Measurements from ENCODE around the gene TFF1.

Gene TFF1

DNA sequence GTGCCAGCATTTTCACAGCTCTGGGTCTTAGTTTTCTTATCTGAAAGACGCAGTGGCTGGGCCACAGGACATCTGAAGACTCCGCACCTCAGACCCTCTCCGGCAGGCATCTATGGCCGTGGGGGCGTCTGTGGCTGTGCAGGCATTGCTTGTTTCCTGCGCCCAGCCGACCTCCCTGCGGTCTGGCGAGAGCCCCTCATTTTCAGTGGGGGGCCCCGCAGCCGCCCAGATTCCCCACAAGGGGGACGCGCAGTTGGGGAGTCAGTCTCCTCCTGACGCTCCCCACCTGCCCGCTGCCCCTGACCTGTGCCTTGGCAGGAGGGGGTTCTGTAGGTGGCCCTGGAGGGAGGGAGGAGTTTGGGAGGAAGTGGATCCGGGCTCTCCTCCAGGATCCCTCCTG lies 3.5 kb upstream of the TFF1 start:
- H3K18ac ChIP-seq (ENCODE audit: low read length): no peak overlapping the region
- H3K4me2 ChIP-seq (ENCODE audit: low read length): no peak overlapping the region
- no peak overlapping the region for H4K8ac ChIP-seq (ENCODE audit: low read depth, low read length)
- no peaks in the 10 kb centered on the region for H3K36me3 ChIP-seq (ENCODE audit: control insufficient read depth, insufficient read depth, low read length)
- H3K4me1 ChIP-seq (ENCODE audit: control insufficient read depth, low read depth, low read length): no peaks in the 10 kb centered on the region
- no peaks in the 10 kb centered on the region for H3K27me3 ChIP-seq (ENCODE audit: insufficient read depth, low read length, poor library complexity)
- H3K79me1 ChIP-seq (ENCODE audit: low read length): no peaks in the 10 kb centered on the region
- H2BK5ac ChIP-seq (ENCODE audit: low read length): no peak overlapping the region
- no peak overlapping the region for H2BK120ac ChIP-seq (ENCODE audit: low read depth, low read length)
- no peak overlapping the region for H3K9ac ChIP-seq (ENCODE audit: low read length)
- no peak overlapping the region for H3K4ac ChIP-seq (ENCODE audit: low read depth, low read length)
- H3K79me2 ChIP-seq (ENCODE audit: control insufficient read depth, insufficient read depth, low read length): no peaks in the 10 kb centered on the region
- H3K4me3 ChIP-seq (ENCODE audit: low read length): no peak overlapping the region
- H3K23ac ChIP-seq (ENCODE audit: low read length): no peak overlapping the region
- no peak overlapping the region for H3K27ac ChIP-seq (ENCODE audit: low read depth, low read length)
- WGBS (ENCODE audit: extremely low coverage, insufficient coverage, low lambda C conversion rate): no CpG with 5 or more reads among the region's 16 CpGs
- DNase-seq: no peak
- no peak overlapping the region for H4K5ac ChIP-seq (ENCODE audit: low read length)
- no peak overlapping the region for H2AK5ac ChIP-seq (ENCODE audit: low read length)
- no peak overlapping the region for H3K56ac ChIP-seq (ENCODE audit: low read length)
- H2BK15ac ChIP-seq (replicated peaks; ENCODE audit: low read depth): no peak overlapping the region

DNA sequence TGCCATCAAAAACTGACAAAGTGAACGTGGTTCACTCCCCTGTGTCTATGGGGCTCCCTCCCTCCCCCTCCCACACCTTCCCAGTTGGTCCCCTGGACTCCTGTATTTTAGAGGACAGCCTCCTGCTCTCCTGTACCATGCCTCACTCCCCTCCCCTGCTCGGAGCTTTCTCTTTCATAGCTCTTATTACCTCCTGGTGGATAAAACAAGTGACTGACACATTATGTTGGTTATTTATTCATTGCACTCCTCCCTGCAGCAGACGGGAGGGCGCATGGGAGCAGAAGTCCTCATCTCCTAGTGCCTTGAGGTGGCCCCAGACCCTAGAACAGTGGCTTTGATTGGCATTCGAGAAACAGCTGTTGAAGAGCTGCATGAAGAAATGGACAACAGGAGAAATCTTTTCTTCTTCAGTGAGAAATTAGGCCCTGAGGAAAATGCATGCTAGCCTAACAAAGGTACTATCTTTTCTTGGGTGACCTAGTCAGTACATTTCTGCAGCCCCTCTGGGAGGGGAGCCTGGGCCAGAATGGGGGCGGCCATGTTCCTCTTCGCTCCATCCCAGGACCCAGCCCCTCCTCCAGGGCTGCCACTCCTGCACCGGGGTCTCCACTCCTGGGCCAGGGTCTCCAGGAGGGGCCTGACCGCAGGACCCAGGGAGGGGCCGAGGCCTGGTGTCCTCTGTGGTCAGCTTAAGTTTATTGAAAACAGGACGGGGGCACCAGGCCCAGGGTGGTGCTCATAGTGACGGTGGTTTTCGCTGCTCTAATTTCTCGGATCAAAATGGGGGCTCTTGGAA lies 1.2 kb upstream of the TFF1 start:
- H3K27ac ChIP-seq (ENCODE audit: low read depth, low read length): no peak overlapping the region
- H2BK15ac ChIP-seq (replicated peaks; ENCODE audit: low read depth): no peak overlapping the region
- H3K23ac ChIP-seq (ENCODE audit: low read length): no peak overlapping the region
- DNase-seq: no peak
- no peak overlapping the region for H2BK5ac ChIP-seq (ENCODE audit: low read length)
- no peak overlapping the region for H3K4ac ChIP-seq (ENCODE audit: low read depth, low read length)
- H2AK5ac ChIP-seq (ENCODE audit: low read length): no peak overlapping the region
- no peak overlapping the region for H3K9ac ChIP-seq (ENCODE audit: low read length)
- no peaks in the 10 kb centered on the region for H3K27me3 ChIP-seq (ENCODE audit: insufficient read depth, low read length, poor library complexity)
- H4K8ac ChIP-seq (ENCODE audit: low read depth, low read length): no peak overlapping the region
- no peaks in the 10 kb centered on the region for H3K36me3 ChIP-seq (ENCODE audit: control insufficient read depth, insufficient read depth, low read length)
- no peaks in the 10 kb centered on the region for H3K4me1 ChIP-seq (ENCODE audit: control insufficient read depth, low read depth, low read length)
- H4K5ac ChIP-seq (ENCODE audit: low read length): no peak overlapping the region
- no CpG with 5 or more reads among the region's 14 CpGs for WGBS (ENCODE audit: extremely low coverage, insufficient coverage, low lambda C conversion rate)
- no peaks in the 10 kb centered on the region for H3K79me2 ChIP-seq (ENCODE audit: control insufficient read depth, insufficient read depth, low read length)
- no peak overlapping the region for H2BK120ac ChIP-seq (ENCODE audit: low read depth, low read length)
- no peak overlapping the region for H3K4me3 ChIP-seq (ENCODE audit: low read length)
- H3K18ac ChIP-seq (ENCODE audit: low read length): no peak overlapping the region
- H3K4me2 ChIP-seq (ENCODE audit: low read length): no peak overlapping the region
- H3K79me1 ChIP-seq (ENCODE audit: low read length): no peaks in the 10 kb centered on the region
- H3K56ac ChIP-seq (ENCODE audit: low read length): no peak overlapping the region

DNA sequence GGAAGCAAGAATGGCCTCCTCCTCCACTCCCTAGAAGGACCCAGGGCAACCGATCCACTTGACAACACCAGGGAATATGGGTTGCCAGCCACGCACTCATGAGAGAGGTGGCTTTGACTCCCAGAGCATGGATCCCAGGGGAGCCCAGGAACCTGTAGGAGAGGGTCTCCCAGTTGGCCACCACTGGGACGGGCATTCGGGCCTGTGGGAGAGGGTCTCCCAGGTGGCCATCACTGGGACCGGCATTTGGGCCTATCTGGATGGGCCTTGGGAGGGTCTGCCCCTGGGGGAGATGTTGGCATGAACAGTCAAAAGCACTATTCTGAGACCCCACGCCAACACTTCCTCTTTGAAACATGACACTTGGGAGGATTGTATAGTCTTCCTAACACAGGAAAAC lies 565 bp downstream of the TFF1 start:
- Histone ChIP-seq H3K23ac (ENCODE audit: low read length) (no peak overlapping the region), H2AK5ac (ENCODE audit: low read length) (no peak overlapping the region), H2BK120ac (ENCODE audit: low read depth, low read length) (no peak overlapping the region), H3K18ac (ENCODE audit: low read length) (no peak overlapping the region), H3K36me3 (ENCODE audit: control insufficient read depth, insufficient read depth, low read length) (no peaks in the 10 kb centered on the region), H4K8ac (ENCODE audit: low read depth, low read length) (no peak overlapping the region), H3K27ac (ENCODE audit: low read depth, low read length) (no peak overlapping the region), H2BK15ac (replicated peaks; ENCODE audit: low read depth) (no peak overlapping the region), H3K56ac (ENCODE audit: low read length) (no peak overlapping the region), H3K4me2 (ENCODE audit: low read length) (no peak overlapping the region), H3K4ac (ENCODE audit: low read depth, low read length) (no peak overlapping the region), H3K79me2 (ENCODE audit: control insufficient read depth, insufficient read depth, low read length) (no peaks in the 10 kb centered on the region), H3K4me3 (ENCODE audit: low read length) (no peak overlapping the region), H3K27me3 (ENCODE audit: insufficient read depth, low read length, poor library complexity) (no peaks in the 10 kb centered on the region), H3K9ac (ENCODE audit: low read length) (no peak overlapping the region), H3K79me1 (ENCODE audit: low read length) (no peaks in the 10 kb centered on the region), H2BK5ac (ENCODE audit: low read length) (no peak overlapping the region), H4K5ac (ENCODE audit: low read length) (no peak overlapping the region), H3K4me1 (ENCODE audit: control insufficient read depth, low read depth, low read length) (no peaks in the 10 kb centered on the region)
- DNase-seq: no peak
- no CpG with 5 or more reads among the region's 6 CpGs for WGBS (ENCODE audit: extremely low coverage, insufficient coverage, low lambda C conversion rate)

DNA sequence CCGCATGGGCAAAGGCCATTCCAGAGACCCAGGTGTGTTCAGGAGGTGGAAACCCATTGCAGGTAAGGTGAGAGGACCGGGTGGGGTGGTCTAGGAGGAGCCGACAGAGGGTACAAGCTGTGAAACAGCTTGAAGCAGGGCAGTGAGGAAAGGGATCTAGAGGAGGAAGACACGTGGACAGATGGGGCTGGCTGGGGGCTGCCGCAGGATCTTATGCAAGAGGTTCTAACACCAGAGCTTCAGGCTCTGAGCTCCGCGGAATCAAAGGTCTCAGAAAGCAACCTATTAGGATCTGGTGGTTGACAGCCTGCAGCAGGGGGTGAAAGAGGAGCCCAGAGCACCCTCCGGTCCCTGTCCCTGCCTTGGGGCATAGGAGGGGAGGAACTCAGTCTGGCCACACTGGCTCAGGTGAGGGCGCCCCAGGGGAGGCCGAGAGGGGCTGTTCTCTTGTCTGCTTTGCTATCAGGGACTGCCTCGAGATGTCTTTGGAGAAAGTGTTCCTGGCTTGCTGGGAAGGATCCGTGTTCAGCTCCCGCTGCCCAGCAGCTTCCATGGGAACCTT lies 1.9 kb downstream of the TFF1 start:
- no peaks in the 10 kb centered on the region for H3K79me1 ChIP-seq (ENCODE audit: low read length)
- H3K9ac ChIP-seq (ENCODE audit: low read length): no peak overlapping the region
- no peak for DNase-seq
- no peak overlapping the region for H3K4me2 ChIP-seq (ENCODE audit: low read length)
- H3K27me3 ChIP-seq (ENCODE audit: insufficient read depth, low read length, poor library complexity): no peaks in the 10 kb centered on the region
- H3K4ac ChIP-seq (ENCODE audit: low read depth, low read length): no peak overlapping the region
- H2AK5ac ChIP-seq (ENCODE audit: low read length): no peak overlapping the region
- no peaks in the 10 kb centered on the region for H3K36me3 ChIP-seq (ENCODE audit: control insufficient read depth, insufficient read depth, low read length)
- no peak overlapping the region for H3K56ac ChIP-seq (ENCODE audit: low read length)
- H4K8ac ChIP-seq (ENCODE audit: low read depth, low read length): no peak overlapping the region
- H3K4me1 ChIP-seq (ENCODE audit: control insufficient read depth, low read depth, low read length): no peaks in the 10 kb centered on the region
- WGBS (ENCODE audit: extremely low coverage, insufficient coverage, low lambda C conversion rate): no CpG with 5 or more reads among the region's 13 CpGs
- no peak overlapping the region for H4K5ac ChIP-seq (ENCODE audit: low read length)
- no peaks in the 10 kb centered on the region for H3K79me2 ChIP-seq (ENCODE audit: control insufficient read depth, insufficient read depth, low read length)
- no peak overlapping the region for H3K18ac ChIP-seq (ENCODE audit: low read length)
- no peak overlapping the region for H2BK5ac ChIP-seq (ENCODE audit: low read length)
- H2BK15ac ChIP-seq (replicated peaks; ENCODE audit: low read depth): no peak overlapping the region
- no peak overlapping the region for H3K23ac ChIP-seq (ENCODE audit: low read length)
- H3K4me3 ChIP-seq (ENCODE audit: low read length): no peak overlapping the region
- no peak overlapping the region for H2BK120ac ChIP-seq (ENCODE audit: low read depth, low read length)
- no peak overlapping the region for H3K27ac ChIP-seq (ENCODE audit: low read depth, low read length)

DNA sequence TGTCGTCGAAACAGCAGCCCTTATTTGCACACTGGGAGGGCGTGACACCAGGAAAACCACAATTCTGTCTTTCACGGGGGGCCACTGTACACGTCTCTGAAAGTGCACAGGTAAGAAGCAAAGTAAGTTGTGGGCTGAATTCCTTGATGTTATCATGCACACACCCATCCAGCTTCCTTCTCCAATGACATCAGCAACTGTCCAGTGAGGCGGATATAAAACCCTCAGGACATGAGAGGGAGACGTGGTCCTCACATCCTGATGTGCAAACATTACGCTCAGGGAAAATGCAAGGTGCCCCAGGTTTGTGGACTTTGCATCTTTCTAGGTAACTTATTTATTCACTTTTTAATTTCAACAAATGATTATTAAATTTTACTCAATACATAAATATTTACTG lies 3.0 kb downstream of the TFF1 start:
- H4K8ac ChIP-seq (ENCODE audit: low read depth, low read length): no peak overlapping the region

DNA sequence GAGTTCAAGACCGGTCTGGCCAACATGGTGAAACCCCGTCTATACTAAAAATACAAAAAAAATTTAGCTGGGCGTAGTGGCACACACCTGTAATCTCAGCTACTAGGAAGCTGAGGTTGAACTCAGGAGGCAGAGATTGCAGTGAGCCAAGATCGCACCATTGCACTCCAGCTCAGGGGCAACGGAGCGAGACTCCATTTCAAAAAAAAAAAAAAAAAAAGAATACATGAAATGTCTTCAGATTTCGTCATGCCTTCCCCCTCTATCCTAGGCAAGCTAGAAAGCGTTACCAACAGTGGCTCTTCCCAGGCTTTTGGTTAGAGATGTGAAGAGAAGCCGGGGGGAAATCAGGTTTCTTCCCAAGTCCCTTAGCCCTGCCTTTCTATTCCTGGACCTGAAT lies 3.6 kb downstream of the TFF1 start:
- no CpG with 5 or more reads among the region's 9 CpGs for WGBS (ENCODE audit: extremely low coverage, insufficient coverage, low lambda C conversion rate)
- Histone ChIP-seq H3K9ac (ENCODE audit: low read length) (no peak overlapping the region), H3K36me3 (ENCODE audit: control insufficient read depth, insufficient read depth, low read length) (no peaks in the 10 kb centered on the region), H3K27ac (ENCODE audit: low read depth, low read length) (no peak overlapping the region), H3K4me2 (ENCODE audit: low read length) (no peak overlapping the region), H3K56ac (ENCODE audit: low read length) (no peak overlapping the region), H3K23ac (ENCODE audit: low read length) (no peak overlapping the region), H2BK5ac (ENCODE audit: low read length) (no peak overlapping the region), H3K27me3 (ENCODE audit: insufficient read depth, low read length, poor library complexity) (no peaks in the 10 kb centered on the region), H3K79me1 (ENCODE audit: low read length) (no peaks in the 10 kb centered on the region), H3K4me1 (ENCODE audit: control insufficient read depth, low read depth, low read length) (no peaks in the 10 kb centered on the region), H3K4me3 (ENCODE audit: low read length) (no peak overlapping the region), H4K5ac (ENCODE audit: low read length) (no peak overlapping the region), H4K8ac (ENCODE audit: low read depth, low read length) (no peak overlapping the region), H2BK15ac (replicated peaks; ENCODE audit: low read depth) (no peak overlapping the region), H2BK120ac (ENCODE audit: low read depth, low read length) (no peak overlapping the region), H3K4ac (ENCODE audit: low read depth, low read length) (no peak overlapping the region), H3K79me2 (ENCODE audit: control insufficient read depth, insufficient read depth, low read length) (no peaks in the 10 kb centered on the region), H2AK5ac (ENCODE audit: low read length) (no peak overlapping the region), H3K18ac (ENCODE audit: low read length) (no peak overlapping the region)
- DNase-seq: no peak

More for the DNA sequence above, 3.0 kb downstream of the TFF1 start:
- Histone ChIP-seq H3K23ac (ENCODE audit: low read length) (no peak overlapping the region), H2BK15ac (replicated peaks; ENCODE audit: low read depth) (no peak overlapping the region), H3K18ac (ENCODE audit: low read length) (no peak overlapping the region), H3K27ac (ENCODE audit: low read depth, low read length) (no peak overlapping the region), H2BK5ac (ENCODE audit: low read length) (no peak overlapping the region), H3K27me3 (ENCODE audit: insufficient read depth, low read length, poor library complexity) (no peaks in the 10 kb centered on the region), H3K4me3 (ENCODE audit: low read length) (no peak overlapping the region), H3K4me2 (ENCODE audit: low read length) (no peak overlapping the region), H3K9ac (ENCODE audit: low read length) (no peak overlapping the region), H3K4me1 (ENCODE audit: control insufficient read depth, low read depth, low read length) (no peaks in the 10 kb centered on the region), H3K56ac (ENCODE audit: low read length) (no peak overlapping the region), H3K36me3 (ENCODE audit: control insufficient read depth, insufficient read depth, low read length) (no peaks in the 10 kb centered on the region), H3K79me1 (ENCODE audit: low read length) (no peaks in the 10 kb centered on the region), H2BK120ac (ENCODE audit: low read depth, low read length) (no peak overlapping the region), H3K79me2 (ENCODE audit: control insufficient read depth, insufficient read depth, low read length) (no peaks in the 10 kb centered on the region), H4K5ac (ENCODE audit: low read length) (no peak overlapping the region), H2AK5ac (ENCODE audit: low read length) (no peak overlapping the region), H3K4ac (ENCODE audit: low read depth, low read length) (no peak overlapping the region)
- WGBS (ENCODE audit: extremely low coverage, insufficient coverage, low lambda C conversion rate): no CpG with 5 or more reads among the region's 8 CpGs
- no peak for DNase-seq

All from mesendoderm (in vitro differentiated cells).